Esophagus squamous epithelium (tissue), 4 donors: Measurements from ENCODE around the gene LY86.

Source experiments
- POLR2A ChIP-seq, 4 donors: fragments of 450-650 bp; IDR thresholded peaks; one replicate each; pipeline ENCODE4 v1.6.1; 2017; ENCODE audit warnings: antibody characterized with exemption in 4 of 4, mild to moderate bottlenecking in 4 of 4, moderate library complexity in 3 of 4
- TF ChIP-seq, protein P1 (sequence below), 6 experiments: fragments of 450-650 bp in 4 of 6; fragments of 200-600 bp in 2 of 6; sonication (generic) in 2 of 6; IDR thresholded peaks; one replicate each; pipeline ENCODE4 v1.5.1; 2016 to 2019; ENCODE audit warnings: antibody characterized with exemption in 6 of 6, mild to moderate bottlenecking in 4 of 6, moderate library complexity in 4 of 6

DNA sequence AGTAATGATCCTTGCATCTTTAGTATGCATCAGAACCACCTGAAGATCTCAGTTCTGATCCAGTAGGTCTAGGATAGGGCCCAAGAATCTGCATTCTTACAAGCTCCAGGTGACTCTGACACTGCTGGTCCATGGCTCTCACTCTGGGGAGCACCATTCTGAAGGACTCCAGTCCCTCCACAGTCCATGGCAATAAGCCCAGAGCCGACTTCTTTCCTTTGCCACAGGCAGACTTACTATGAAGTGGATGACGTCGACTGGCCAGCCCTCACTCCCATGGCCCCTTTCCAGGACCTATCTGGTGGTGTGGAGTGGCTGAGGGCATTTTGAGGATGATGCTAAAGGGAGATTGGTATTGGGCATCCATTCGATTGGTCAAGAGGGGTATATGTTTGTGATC, 21.8 kb upstream of the LY86 start:
- TF ChIP-seq, protein P1, sequence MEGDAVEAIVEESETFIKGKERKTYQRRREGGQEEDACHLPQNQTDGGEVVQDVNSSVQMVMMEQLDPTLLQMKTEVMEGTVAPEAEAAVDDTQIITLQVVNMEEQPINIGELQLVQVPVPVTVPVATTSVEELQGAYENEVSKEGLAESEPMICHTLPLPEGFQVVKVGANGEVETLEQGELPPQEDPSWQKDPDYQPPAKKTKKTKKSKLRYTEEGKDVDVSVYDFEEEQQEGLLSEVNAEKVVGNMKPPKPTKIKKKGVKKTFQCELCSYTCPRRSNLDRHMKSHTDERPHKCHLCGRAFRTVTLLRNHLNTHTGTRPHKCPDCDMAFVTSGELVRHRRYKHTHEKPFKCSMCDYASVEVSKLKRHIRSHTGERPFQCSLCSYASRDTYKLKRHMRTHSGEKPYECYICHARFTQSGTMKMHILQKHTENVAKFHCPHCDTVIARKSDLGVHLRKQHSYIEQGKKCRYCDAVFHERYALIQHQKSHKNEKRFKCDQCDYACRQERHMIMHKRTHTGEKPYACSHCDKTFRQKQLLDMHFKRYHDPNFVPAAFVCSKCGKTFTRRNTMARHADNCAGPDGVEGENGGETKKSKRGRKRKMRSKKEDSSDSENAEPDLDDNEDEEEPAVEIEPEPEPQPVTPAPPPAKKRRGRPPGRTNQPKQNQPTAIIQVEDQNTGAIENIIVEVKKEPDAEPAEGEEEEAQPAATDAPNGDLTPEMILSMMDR (IDR thresholded peaks at IDR 0.05), result no peak
- no peak for TF ChIP-seq POLR2A (IDR thresholded peaks at IDR 0.05)
